ENCODE results near the gene SFSWAP. TPM values are rescaled to one million over a fixed set of nuclear protein-coding genes. Genes with fewer than 3 reads are reported as not detected.

The SFSWAP gene
- total RNA-seq, 1 experiment from 2014 or later = 76.3 TPM

DNA sequence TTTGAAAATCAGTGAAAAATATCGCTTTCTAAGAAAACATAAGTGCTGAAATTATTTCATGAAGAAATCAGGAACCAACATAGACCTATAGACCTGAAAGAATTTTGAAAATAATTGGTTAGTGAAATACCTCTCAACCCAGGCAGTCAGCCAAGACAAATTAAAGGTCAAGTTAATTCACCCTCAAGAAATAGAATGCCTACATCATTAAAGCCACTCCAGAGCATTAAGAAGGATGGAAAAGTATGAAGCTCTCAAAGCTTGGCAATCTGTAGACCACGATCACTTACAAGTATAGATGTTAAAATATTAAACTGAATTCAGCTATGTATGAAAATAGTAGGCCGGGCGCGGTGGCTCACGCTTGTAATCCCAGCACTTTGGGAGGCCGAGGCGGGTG lies 48.3 kb downstream of the SFSWAP start:
- H3K27me3 Mint-ChIP-seq (ENCODE audit: low read depth) = no peaks in the 10 kb centered on the region
- no peaks in the 10 kb centered on the region for H3K9me3 Mint-ChIP-seq
- TF ChIP-seq SOX15 (CRISPR knock-in tag; IDR thresholded peaks at IDR 0.05) = no peak
- TF ChIP-seq OVOL2 (CRISPR knock-in tag; IDR thresholded peaks at IDR 0.05; ENCODE audit: borderline replicate concordance) = no peak
- no peak for TF ChIP-seq ETV6 (CRISPR knock-in tag; IDR thresholded peaks at IDR 0.05)
- no peak for TF ChIP-seq ZNF671 (CRISPR knock-in tag; IDR thresholded peaks at IDR 0.05)
- no peak for TF ChIP-seq CREM (CRISPR knock-in tag; IDR thresholded peaks at IDR 0.05)
- no peak for TF ChIP-seq NFATC4 (CRISPR knock-in tag; IDR thresholded peaks at IDR 0.05)
- no peak for TF ChIP-seq ZNF263 (CRISPR knock-in tag; IDR thresholded peaks at IDR 0.05; ENCODE audit: low read depth)
- TF ChIP-seq EMX1 (CRISPR knock-in tag; IDR thresholded peaks at IDR 0.05) = no peak
- TF ChIP-seq TEAD4 (CRISPR knock-in tag; IDR thresholded peaks at IDR 0.05) = no peak
- TF ChIP-seq, protein P1, sequence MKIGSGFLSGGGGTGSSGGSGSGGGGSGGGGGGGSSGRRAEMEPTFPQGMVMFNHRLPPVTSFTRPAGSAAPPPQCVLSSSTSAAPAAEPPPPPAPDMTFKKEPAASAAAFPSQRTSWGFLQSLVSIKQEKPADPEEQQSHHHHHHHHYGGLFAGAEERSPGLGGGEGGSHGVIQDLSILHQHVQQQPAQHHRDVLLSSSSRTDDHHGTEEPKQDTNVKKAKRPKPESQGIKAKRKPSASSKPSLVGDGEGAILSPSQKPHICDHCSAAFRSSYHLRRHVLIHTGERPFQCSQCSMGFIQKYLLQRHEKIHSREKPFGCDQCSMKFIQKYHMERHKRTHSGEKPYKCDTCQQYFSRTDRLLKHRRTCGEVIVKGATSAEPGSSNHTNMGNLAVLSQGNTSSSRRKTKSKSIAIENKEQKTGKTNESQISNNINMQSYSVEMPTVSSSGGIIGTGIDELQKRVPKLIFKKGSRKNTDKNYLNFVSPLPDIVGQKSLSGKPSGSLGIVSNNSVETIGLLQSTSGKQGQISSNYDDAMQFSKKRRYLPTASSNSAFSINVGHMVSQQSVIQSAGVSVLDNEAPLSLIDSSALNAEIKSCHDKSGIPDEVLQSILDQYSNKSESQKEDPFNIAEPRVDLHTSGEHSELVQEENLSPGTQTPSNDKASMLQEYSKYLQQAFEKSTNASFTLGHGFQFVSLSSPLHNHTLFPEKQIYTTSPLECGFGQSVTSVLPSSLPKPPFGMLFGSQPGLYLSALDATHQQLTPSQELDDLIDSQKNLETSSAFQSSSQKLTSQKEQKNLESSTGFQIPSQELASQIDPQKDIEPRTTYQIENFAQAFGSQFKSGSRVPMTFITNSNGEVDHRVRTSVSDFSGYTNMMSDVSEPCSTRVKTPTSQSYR (CRISPR knock-in tag; IDR thresholded peaks at IDR 0.05) = no peak
- no peak for TF ChIP-seq GABPB1 (CRISPR knock-in tag; IDR thresholded peaks at IDR 0.05)
- TF ChIP-seq, protein P2, sequence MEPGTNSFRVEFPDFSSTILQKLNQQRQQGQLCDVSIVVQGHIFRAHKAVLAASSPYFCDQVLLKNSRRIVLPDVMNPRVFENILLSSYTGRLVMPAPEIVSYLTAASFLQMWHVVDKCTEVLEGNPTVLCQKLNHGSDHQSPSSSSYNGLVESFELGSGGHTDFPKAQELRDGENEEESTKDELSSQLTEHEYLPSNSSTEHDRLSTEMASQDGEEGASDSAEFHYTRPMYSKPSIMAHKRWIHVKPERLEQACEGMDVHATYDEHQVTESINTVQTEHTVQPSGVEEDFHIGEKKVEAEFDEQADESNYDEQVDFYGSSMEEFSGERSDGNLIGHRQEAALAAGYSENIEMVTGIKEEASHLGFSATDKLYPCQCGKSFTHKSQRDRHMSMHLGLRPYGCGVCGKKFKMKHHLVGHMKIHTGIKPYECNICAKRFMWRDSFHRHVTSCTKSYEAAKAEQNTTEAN (CRISPR knock-in tag; IDR thresholded peaks at IDR 0.05) = no peak
- TF ChIP-seq MYBL2 (CRISPR knock-in tag; IDR thresholded peaks at IDR 0.05) = no peak
- no peak for TF ChIP-seq NFE2L1 (CRISPR knock-in tag; IDR thresholded peaks at IDR 0.05)
- TF ChIP-seq, protein P3, sequence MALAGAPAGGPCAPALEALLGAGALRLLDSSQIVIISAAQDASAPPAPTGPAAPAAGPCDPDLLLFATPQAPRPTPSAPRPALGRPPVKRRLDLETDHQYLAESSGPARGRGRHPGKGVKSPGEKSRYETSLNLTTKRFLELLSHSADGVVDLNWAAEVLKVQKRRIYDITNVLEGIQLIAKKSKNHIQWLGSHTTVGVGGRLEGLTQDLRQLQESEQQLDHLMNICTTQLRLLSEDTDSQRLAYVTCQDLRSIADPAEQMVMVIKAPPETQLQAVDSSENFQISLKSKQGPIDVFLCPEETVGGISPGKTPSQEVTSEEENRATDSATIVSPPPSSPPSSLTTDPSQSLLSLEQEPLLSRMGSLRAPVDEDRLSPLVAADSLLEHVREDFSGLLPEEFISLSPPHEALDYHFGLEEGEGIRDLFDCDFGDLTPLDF (CRISPR knock-in tag; IDR thresholded peaks at IDR 0.05) = no peak
- TF ChIP-seq, protein P4, sequence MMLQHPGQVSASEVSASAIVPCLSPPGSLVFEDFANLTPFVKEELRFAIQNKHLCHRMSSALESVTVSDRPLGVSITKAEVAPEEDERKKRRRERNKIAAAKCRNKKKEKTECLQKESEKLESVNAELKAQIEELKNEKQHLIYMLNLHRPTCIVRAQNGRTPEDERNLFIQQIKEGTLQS (CRISPR knock-in tag; conservative IDR thresholded peaks at IDR 0.05) = no peak
- TF ChIP-seq, protein P5, sequence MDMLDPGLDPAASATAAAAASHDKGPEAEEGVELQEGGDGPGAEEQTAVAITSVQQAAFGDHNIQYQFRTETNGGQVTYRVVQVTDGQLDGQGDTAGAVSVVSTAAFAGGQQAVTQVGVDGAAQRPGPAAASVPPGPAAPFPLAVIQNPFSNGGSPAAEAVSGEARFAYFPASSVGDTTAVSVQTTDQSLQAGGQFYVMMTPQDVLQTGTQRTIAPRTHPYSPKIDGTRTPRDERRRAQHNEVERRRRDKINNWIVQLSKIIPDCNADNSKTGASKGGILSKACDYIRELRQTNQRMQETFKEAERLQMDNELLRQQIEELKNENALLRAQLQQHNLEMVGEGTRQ (CRISPR knock-in tag; IDR thresholded peaks at IDR 0.05) = no peak
- no peak for TF ChIP-seq ATF1 (CRISPR knock-in tag; IDR thresholded peaks at IDR 0.05)
- TF ChIP-seq, protein P6, sequence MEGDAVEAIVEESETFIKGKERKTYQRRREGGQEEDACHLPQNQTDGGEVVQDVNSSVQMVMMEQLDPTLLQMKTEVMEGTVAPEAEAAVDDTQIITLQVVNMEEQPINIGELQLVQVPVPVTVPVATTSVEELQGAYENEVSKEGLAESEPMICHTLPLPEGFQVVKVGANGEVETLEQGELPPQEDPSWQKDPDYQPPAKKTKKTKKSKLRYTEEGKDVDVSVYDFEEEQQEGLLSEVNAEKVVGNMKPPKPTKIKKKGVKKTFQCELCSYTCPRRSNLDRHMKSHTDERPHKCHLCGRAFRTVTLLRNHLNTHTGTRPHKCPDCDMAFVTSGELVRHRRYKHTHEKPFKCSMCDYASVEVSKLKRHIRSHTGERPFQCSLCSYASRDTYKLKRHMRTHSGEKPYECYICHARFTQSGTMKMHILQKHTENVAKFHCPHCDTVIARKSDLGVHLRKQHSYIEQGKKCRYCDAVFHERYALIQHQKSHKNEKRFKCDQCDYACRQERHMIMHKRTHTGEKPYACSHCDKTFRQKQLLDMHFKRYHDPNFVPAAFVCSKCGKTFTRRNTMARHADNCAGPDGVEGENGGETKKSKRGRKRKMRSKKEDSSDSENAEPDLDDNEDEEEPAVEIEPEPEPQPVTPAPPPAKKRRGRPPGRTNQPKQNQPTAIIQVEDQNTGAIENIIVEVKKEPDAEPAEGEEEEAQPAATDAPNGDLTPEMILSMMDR (IDR thresholded peaks at IDR 0.05) = no peak
- H3K27ac Mint-ChIP-seq = no peak overlapping the region
- peaks cover 61% of the 10 kb centered on the region for H3K36me3 Mint-ChIP-seq
- CTCF ChIA-PET = interaction anchor here (0.7 kb wide), 1 partner anchor 67 kb away, joined by 3 read pairs; no protein-coding TSS in a partner anchor
- ATAC-seq (no peak), DNase-seq (ENCODE audit: low spot score) (no peak)
- H3K4me1 Mint-ChIP-seq = peaks cover 3% of the 10 kb centered on the region
- H3K4me3 Mint-ChIP-seq = no peak overlapping the region
- POLR2A ChIA-PET = no interaction called here

DNA sequence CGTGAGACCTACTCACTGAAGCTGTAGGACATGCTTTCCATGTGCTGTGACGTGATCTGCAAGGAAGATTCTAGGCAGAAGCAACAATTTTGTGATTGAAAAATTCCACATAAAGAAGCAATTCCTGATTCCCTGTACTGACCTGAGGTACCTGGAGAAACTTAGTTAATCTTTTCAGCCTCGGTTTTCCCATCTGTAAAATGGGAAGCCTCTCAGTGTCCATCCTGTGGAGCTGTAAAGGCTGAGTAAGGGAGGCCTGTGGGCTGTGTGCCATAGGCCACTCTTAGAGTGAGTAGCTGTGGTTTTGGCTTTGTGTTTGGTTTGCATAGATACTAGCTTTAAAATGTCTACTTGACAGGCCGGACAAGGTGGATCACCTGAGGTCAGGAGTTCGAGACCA lies 50.7 kb downstream of the SFSWAP start:
- CTCF ChIA-PET = no interaction called here
- peaks cover 65% of the 10 kb centered on the region for H3K36me3 Mint-ChIP-seq

More for the DNA sequence above, 50.7 kb downstream of the SFSWAP start:
- DNase-seq (ENCODE audit: low spot score) (no peak), ATAC-seq (no peak)
- POLR2A ChIA-PET = no interaction called here
- no peaks in the 10 kb centered on the region for H3K27me3 Mint-ChIP-seq (ENCODE audit: low read depth)
- TF ChIP-seq, protein P2 (CRISPR knock-in tag; IDR thresholded peaks at IDR 0.05) = no peak
- TF ChIP-seq, protein P7, sequence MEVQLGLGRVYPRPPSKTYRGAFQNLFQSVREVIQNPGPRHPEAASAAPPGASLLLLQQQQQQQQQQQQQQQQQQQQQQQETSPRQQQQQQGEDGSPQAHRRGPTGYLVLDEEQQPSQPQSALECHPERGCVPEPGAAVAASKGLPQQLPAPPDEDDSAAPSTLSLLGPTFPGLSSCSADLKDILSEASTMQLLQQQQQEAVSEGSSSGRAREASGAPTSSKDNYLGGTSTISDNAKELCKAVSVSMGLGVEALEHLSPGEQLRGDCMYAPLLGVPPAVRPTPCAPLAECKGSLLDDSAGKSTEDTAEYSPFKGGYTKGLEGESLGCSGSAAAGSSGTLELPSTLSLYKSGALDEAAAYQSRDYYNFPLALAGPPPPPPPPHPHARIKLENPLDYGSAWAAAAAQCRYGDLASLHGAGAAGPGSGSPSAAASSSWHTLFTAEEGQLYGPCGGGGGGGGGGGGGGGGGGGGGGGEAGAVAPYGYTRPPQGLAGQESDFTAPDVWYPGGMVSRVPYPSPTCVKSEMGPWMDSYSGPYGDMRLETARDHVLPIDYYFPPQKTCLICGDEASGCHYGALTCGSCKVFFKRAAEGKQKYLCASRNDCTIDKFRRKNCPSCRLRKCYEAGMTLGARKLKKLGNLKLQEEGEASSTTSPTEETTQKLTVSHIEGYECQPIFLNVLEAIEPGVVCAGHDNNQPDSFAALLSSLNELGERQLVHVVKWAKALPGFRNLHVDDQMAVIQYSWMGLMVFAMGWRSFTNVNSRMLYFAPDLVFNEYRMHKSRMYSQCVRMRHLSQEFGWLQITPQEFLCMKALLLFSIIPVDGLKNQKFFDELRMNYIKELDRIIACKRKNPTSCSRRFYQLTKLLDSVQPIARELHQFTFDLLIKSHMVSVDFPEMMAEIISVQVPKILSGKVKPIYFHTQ (CRISPR knock-in tag; IDR thresholded peaks at IDR 0.05) = no peak
- TF ChIP-seq SP1 (CRISPR knock-in tag; conservative IDR thresholded peaks at IDR 0.05) = no peak
- TF ChIP-seq JAZF1 (CRISPR knock-in tag; IDR thresholded peaks at IDR 0.05) = no peak
- no peak overlapping the region for H3K27ac Mint-ChIP-seq
- no peak overlapping the region for H3K4me3 Mint-ChIP-seq
- H3K4me1 Mint-ChIP-seq = no peaks in the 10 kb centered on the region
- no peaks in the 10 kb centered on the region for H3K9me3 Mint-ChIP-seq
